Activated CD4-positive, CD25-positive, alpha-beta regulatory T cell treated with anti-CD3 and anti-CD28 coated beads, Interleukin-2, amount 50 U/mL, for 24 hours (primary cell): ENCODE measurements around the gene ASXL3.

Source experiments
- ATAC-seq, 2 donors: fragments of 150-1000 bp; cut with Tn5 transposase; one replicate each; pipeline ENCODE4 v1.10.0; 2021; ENCODE audit warnings: mild to moderate bottlenecking in 1 of 2, moderate library complexity in 1 of 2

Gene ASXL3

GRCh38 chr18:33577685-33578517 is at the start of gene ASXL3:
Gene ASXL3 (plus strand): TSS chr18:33578219. CDS start chr18:33578632, 413 bp downstream.
- no peak for ATAC-seq

- ATAC-seq = no peak
Measured at GRCh38 chr18:33532978-33533377, 45.0 kb upstream of the ASXL3 start.

GRCh38 chr18:33536904-33537303 is 41.1 kb upstream of the ASXL3 start:
- ATAC-seq = no peak

GRCh38 chr18:33538418-33539042 is 39.5 kb upstream of the ASXL3 start:
- no peak for ATAC-seq

- ATAC-seq = no peak
Measured at GRCh38 chr18:33540392-33540791, 37.6 kb upstream of the ASXL3 start.

GRCh38 chr18:33541316-33541715 is 36.7 kb upstream of the ASXL3 start:
- no peak for ATAC-seq

GRCh38 chr18:33556846-33557245 is 21.2 kb upstream of the ASXL3 start:
- no peak for ATAC-seq

GRCh38 chr18:33557706-33558105 is 20.3 kb upstream of the ASXL3 start:
- no peak for ATAC-seq

- ATAC-seq = no peak
Measured at GRCh38 chr18:33558529-33558928, 19.5 kb upstream of the ASXL3 start.

GRCh38 chr18:33560686-33561370 is 17.2 kb upstream of the ASXL3 start:
- ATAC-seq = no peak

- ATAC-seq = no peak
Measured at GRCh38 chr18:33562741-33563140, 15.3 kb upstream of the ASXL3 start.

- no peak for ATAC-seq
Measured at GRCh38 chr18:33567705-33568104, 10.3 kb upstream of the ASXL3 start.

GRCh38 chr18:33571998-33572787 is 5.8 kb upstream of the ASXL3 start:
- ATAC-seq = no peak

- ATAC-seq = no peak
Measured at GRCh38 chr18:33573193-33573592, 4.8 kb upstream of the ASXL3 start.

- ATAC-seq = no peak
Measured at GRCh38 chr18:33575451-33575850, 2.6 kb upstream of the ASXL3 start.

GRCh38 chr18:33576999-33577646 is 896 bp upstream of the ASXL3 start:
- ATAC-seq = no peak

GRCh38 chr18:33578518-33579348 is 714 bp downstream of the ASXL3 start:
- ATAC-seq = no peak

- no peak for ATAC-seq
Measured at GRCh38 chr18:33579349-33580215, 1.6 kb downstream of the ASXL3 start.

- no peak for ATAC-seq
Measured at GRCh38 chr18:33580546-33580945, 2.5 kb downstream of the ASXL3 start.

- no peak for ATAC-seq
Measured at GRCh38 chr18:33581856-33582255, 3.8 kb downstream of the ASXL3 start.
